Activated T-cell treated with anti-CD3 and anti-CD28 coated beads for 24 hours (primary cell): ENCODE measurements around the gene TPD52L2.
"Not testable (repeated sequence)": the region's sequence is repeated elsewhere in the genome, so short reads cannot be mapped to it uniquely, and the experiment has no call there.

Experiments
- DNase-seq: peaks from one replicate; pipeline ENCODE4 v3.0.0-alpha.2; 2020; ENCODE audit warnings: low read depth

TPD52L2 gene

DNA sequence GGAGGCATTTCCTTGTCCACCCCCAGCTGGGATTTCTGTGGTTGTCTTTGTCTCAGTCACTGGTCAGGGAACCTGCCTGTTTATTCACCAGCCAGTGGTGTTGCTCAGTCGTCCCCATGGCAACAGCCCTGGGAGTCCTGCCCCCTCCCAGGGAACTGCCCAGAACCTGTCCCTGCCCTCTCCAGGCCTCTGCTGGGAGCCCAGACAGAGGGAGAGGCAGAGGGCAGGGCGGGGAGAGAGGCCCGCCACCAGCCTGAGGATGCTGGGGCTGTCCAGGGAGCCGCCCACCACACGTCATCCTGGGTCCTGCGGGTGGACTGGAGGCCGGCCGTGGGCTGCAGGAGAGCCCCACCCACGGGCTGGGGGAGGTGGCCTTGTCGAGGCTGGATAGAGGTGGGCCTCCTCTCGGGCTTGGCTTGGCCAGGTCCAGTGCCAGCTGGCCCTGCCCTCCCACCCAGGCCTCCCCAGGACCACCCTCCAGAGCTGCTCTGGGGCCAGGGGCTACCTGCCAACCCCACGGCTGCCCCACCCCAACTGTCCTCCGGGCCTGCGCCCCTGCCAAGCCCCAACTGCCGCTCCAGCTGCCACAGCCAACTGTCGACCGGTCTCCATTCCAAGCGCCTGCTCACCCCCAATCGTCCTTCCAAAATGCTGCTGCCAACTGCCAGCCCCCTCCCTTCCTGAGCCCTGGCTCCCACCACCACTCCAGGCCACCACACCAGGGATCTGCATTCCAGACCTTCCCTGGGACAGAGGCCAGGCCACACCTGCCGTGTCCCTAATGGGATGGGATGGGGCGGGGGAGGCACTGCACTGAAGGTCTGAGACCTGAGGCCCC lies 29.8 kb upstream of the TPD52L2 start:
- no peak for DNase-seq

GRCh38 chr20:63836458-63837344 lies 28.4 kb upstream of the TPD52L2 start:
- DNase-seq: no peak

DNA sequence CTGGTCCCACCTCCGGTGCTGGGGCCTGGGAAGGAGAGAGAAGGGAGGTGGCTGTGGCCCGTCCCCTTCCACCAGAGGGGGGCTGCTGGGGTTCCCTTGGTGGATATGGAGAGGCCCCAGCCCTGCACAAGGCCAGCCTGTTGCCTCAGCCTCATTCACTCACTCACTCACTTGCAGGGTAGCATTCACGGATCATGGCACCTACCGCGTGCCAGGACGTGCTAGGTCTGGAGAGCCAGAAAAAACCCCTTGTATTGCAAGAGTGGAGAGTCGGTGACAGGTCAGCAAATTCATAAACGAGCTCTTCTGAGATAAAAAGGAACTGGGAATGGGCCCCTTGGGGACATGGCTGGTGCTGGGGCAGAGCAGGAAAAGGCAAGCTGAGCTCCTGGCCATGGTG lies 27.6 kb upstream of the TPD52L2 start:
- DNase-seq: no peak

- DNase-seq: no peak
These were observed 25.4 kb upstream of the TPD52L2 start for GRCh38 chr20:63839620-63840019.

GRCh38 chr20:63840405-63840828 lies 24.7 kb upstream of the TPD52L2 start:
- no peak for DNase-seq

GRCh38 chr20:63842258-63842657 lies 22.8 kb upstream of the TPD52L2 start:
- DNase-seq: no peak

DNA sequence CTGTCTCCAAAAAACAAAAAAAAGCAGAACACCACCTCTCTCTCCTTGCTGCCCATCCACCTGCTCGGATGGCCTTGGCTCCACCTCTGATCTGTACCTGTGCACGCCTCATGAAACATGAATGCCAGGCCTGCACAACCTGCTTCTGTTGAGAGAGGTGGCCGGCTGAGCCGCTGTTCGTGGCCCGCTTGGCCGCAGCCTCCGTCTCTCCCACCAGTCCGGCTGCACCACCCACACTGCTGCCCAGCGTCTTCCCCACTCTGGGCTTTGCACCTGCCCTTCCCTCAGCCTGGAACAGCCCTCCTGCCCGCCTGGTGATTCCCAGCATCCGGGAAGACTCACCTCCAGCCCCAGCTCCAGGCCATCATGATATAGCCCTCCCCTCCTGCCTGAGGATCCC lies 21.8 kb upstream of the TPD52L2 start:
- no peak for DNase-seq

DNA sequence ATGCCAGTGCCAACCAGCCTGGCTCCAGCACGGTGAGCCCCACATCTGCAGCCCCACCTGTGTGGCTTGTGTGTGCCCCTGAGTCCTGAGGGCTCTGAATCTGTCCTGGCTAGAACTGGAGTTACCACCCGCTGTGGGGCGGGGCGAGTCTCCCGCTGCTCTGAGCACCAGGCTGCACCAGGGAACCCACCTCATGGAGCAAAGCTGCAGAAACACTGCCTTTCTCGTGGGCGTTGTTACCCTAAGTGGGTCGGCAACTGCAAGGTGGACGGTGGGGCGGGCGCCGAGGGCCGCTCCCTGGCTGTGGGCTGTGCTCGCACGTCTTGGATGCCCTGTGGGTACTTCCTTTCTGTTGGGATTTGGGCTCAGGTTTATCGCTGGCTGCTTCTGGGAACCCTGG lies 21.3 kb upstream of the TPD52L2 start:
- no peak for DNase-seq

DNA sequence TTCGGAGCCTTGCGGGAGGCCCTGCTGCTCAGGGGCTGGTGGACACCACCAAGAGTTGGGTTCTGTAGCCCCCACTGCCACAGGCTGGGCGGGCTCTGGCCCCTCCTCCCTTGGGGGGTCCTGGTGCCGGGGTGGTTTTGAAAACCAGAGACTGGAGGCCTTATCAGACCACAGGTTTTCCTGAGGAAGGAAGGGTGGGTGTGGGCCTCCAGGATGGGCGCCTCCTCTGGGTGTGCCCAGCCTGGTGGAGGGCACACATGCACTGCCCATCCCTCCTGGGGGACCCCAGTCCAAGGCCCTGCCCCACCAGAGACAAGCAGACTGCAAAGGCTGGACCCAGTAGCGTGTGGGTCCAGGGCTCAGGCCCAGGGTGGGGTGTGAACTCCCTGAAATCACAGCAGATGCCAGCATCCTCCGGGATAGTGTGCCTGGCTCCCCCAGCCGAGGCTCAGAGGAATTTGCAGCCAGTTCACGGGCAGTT lies 20.5 kb upstream of the TPD52L2 start:
- no peak for DNase-seq

DNA sequence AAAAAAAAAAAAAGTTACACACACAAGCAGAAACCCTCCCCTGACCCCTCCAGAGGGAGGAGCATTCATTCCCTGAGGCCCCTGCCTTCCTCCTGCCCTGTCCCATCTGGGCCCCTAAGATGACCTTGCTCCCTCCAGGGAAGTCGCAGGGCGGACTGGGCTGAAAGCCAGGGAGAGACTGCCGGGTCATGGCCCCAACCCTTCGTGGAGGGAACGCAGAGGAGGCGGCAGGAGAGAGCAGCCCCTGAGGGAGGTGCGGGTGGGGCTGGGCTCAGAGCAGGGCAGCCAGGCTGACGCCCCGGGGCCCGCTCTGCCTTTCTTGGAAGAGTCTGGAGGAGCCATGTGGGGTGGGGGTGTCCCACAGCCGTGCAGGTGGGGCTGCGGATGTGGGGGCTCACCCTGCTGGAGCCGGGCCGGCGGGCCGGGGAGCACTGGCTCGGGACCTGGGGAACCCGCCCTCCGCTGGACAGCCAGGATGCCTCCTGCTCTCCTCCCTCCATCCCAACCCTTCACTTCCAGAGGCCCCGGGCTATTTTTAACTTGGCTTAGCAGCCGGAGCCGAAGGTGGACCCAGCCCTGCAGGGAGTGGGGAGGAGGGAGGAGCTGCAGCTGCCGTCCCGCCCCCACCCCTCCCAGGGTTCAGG lies 18.8 kb upstream of the TPD52L2 start:
- no peak for DNase-seq

DNA sequence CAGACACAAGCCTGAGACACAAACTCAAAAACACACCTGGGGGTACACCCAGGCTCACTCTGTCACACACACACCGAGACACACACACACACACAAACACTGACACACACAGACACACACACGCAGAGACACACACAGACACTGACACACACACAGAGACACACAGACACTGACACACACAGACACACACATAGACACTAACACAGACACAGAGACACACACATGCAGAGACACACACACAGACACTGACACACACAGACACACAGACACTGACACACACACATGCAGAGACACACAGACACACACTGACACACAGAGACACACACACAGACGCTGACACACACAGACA lies 18.2 kb upstream of the TPD52L2 start:
- no peak for DNase-seq

DNA sequence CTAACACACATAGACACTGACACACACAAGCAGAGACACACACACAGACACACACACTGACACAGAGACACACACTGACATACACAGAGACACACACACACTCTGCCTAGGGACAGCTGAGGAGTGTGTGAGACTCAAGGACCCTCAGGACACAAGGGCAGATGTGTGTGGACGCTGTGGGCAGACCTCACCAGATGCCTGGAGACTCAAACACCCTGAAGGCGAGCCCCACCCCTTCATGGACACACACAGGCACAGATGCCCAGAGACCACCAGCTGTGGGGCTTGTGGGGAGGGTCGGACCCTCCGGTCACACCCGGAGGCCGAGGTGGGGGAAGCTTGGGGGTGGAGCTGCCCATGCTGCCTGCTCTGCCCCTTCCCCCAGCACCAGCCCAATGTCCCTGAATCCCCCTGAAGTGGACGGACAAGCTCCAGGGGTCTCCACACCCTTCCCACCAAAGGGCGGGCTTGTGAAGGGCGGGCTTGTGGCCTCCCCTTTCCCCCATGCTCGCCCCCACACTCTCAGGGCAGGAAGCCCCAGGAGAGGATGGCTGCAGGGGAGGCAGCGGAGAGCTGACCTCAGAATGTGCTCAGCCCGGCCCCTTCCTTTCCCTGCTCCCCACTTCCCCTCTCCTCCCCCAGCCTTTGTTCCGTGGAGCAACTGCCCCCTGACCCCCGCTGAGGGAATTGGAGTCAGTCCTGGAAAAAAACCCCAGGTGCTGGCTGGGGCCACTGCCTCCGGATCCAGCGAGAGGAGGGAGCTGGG lies 17.6 kb upstream of the TPD52L2 start:
- no peak for DNase-seq

DNA sequence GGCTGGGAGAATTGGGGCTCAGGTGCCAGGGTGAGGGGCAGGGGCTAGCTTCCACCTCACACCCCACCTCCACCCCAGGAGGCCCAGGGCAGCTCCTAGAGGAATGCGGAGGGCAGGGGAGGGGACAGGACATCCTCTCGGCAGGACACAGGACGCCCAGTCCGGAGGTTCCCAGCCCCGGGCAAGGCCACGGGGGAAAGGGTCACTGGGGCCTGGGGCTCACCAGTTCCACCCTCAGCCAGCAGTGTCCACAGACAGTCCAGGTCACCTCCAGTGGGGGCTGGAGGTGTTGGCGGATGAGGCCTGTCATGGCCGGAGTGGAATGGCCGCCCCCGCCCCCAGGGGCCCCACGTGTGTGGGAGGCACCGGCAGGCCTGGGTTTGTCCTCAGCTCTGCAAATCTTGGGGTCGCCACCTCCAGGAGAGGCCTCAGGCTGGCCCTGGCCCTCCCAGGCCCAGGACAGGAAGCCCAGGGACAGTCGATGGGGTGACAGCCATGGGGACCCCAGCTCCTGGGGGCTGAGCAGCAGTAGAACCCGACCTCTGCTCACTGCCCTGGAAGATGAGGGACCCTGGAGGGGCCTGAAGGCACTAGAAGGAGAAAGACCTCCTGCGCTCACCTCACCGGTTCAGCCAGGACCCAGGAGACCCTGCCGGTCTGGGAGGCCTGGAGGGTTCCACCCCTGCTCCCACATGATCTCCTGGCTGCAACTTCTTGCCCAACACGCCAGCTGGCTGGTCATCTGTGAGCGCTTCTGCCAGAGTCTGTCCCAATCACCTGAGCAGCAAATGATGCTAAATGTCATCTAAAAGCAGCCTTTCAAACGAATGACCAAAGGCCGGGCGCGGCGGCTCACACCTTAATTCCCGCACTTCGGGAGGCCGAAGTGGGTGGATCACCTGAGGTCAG lies 16.8 kb upstream of the TPD52L2 start:
- DNase-seq: no peak

GRCh38 chr20:63850689-63851547 lies 14.2 kb upstream of the TPD52L2 start:
- peak; percentile 51 for DNase-seq

GRCh38 chr20:63851548-63851943 lies 13.5 kb upstream of the TPD52L2 start:
- DNase-seq: not testable (repeated sequence)

DNA sequence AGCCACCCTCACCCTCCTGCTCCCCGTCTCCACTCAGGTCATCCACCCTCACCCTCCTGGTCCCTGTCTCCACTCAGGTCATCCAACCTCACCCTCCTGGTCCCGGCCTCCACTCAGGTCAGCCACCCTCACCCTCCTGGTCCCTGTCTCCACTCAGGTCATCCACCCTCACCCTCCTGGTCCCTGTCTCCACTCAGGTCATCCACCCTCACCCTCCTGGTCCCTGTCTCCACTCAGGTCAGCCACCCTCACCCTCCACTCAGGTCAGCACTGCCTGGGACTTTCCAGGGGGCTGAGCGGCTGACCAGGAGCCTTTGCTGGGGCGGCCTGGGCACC lies 11.4 kb upstream of the TPD52L2 start:
- not testable (repeated sequence) for DNase-seq

DNA sequence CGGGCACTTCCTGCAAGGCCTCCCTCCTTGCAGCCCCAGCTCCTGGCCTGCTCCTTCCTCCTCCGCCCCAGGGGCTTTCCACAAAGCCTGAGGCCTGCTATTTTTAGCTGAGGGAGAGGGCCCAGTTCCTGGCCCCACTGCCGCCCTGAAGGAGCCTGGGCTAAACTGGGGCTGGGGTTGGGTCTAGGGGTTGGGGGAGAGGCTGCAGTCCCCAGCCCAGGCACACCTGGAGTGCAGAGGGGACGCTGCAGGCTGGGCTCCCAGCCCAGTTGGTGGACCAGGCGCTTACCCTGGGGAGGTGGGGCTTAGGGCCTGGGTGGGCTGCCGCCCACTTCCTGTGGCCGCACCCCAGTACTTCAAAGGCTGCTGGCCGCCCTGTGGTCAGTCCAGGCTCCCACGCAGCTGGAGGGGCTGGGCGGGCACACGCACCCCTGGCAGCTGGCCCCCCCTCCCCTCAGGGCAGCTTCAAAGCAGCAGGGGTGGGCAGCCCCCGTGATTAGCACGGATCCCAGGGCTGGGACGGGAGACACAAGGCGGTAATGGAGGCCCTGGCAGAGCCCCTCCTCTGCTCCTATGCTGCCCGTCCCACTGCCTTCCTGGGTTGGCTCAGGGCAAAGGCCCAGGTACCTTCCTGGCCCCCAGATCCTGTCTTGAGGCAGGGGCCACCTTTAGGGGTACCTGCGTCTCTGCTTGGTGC lies 10.9 kb upstream of the TPD52L2 start:
- DNase-seq: no peak

DNA sequence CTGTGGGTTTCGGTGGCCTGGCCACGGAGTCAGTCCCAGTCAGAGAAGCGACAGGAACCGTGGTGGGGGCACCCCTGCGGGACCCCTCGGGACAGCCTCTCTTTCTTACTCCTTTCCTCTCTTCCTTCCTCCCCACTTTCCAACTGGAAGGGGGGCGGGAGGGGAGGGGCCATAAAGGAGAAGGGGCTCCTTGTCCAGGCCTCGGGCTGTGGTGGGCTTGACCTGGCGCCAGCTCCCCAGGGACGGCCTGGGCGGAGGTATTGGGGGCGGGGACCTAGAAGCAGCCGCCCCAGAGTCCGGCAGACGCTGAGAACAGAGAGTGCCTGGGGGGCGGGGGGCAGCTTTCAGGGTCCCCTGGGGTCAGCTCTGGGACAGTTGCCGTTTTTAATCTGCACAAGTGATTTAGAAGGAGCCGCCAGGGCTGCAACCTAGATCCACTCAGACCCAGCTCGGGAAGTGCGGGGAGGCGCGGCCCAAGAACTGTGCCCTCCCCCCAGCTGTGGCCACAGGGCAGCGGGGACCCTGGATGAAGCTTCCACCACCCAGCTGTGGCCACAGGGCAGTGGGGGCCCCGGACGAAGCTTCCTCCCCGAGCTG lies 10.2 kb upstream of the TPD52L2 start:
- no peak for DNase-seq
